Measurements from ENCODE around the gene AQP2. TPM values are rescaled to one million over a fixed set of nuclear protein-coding genes. Genes with fewer than 3 reads are reported as not detected.

Gene AQP2
- total RNA-seq, 1 experiment from 2014 or later = not detected

DNA sequence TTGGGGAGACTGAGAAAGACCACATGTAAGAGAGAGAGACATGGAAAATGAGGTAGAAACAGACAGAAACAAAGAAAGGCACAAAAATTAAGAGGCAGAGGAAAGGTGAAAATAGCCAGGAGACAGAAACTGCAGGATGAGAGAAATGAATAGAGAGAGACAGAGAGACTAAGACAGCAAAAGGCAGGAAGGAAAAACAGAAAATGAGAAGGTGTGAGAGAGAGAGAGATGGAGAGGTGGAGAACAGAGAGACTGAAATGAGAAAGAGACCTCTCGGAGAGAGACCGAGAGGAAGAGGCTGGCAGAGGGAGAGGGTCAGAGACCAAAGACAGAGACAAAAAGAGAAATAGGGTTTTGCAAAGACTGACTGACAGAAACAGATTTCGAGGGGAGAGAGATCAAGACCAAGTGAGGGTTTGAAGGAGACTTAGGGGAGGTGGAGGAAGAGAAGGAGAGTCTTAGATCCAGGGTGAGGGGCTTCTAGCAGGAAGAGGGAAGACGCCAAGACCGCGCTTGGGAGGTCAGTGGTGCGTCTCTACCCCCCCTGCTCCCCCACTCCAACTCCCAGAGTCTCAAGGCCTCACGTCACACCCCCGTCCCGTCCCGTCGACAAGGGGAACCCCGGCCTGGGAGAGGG lies 10.1 kb downstream of the AQP2 start:
- no TSS peak for BruUV-seq (replicated peaks)
- peaks cover 8% of the 10 kb centered on the region for H3K36me3 Mint-ChIP-seq (ENCODE audit: insufficient read depth, unreplicated experiment)
- intact Hi-C loops (cut with micrococcal nuclease) = loop anchor here (10.0 kb wide), 1 partner anchor 214 kb away; no protein-coding TSS in a partner anchor
- peak overlapping the region; percentile 5 for H3K27ac Mint-ChIP-seq (ENCODE audit: low read depth, unreplicated experiment)
- peaks cover 28% of the 10 kb centered on the region for H3K4me1 Mint-ChIP-seq (ENCODE audit: insufficient read depth, unreplicated experiment)
- TF ChIP-seq, protein P1, sequence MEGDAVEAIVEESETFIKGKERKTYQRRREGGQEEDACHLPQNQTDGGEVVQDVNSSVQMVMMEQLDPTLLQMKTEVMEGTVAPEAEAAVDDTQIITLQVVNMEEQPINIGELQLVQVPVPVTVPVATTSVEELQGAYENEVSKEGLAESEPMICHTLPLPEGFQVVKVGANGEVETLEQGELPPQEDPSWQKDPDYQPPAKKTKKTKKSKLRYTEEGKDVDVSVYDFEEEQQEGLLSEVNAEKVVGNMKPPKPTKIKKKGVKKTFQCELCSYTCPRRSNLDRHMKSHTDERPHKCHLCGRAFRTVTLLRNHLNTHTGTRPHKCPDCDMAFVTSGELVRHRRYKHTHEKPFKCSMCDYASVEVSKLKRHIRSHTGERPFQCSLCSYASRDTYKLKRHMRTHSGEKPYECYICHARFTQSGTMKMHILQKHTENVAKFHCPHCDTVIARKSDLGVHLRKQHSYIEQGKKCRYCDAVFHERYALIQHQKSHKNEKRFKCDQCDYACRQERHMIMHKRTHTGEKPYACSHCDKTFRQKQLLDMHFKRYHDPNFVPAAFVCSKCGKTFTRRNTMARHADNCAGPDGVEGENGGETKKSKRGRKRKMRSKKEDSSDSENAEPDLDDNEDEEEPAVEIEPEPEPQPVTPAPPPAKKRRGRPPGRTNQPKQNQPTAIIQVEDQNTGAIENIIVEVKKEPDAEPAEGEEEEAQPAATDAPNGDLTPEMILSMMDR (IDR thresholded peaks at IDR 0.05; ENCODE audit: unreplicated experiment) = no peak
- ChIA-PET CTCF (interaction anchor here (0.9 to 1.9 kb wide), 5 partner anchors 17 to 109 kb away, joined by 4 to 7 read pairs (median 5); no protein-coding TSS in a partner anchor), POLR2A (interaction anchor here (0.6 to 1.0 kb wide), 3 partner anchors 87 to 224 kb away, joined by 3 to 4 read pairs (median 3); partner anchors contain the start of gene COX14)
- peak overlapping the region; percentile 15 for H3K4me3 Mint-ChIP-seq (ENCODE audit: unreplicated experiment)
- H3K9me3 Mint-ChIP-seq (ENCODE audit: unreplicated experiment) = no peaks in the 10 kb centered on the region
- no peaks in the 10 kb centered on the region for H3K27me3 Mint-ChIP-seq (ENCODE audit: insufficient read depth, unreplicated experiment)
- DNase-seq (ENCODE audit: unreplicated experiment) = no peak

DNA sequence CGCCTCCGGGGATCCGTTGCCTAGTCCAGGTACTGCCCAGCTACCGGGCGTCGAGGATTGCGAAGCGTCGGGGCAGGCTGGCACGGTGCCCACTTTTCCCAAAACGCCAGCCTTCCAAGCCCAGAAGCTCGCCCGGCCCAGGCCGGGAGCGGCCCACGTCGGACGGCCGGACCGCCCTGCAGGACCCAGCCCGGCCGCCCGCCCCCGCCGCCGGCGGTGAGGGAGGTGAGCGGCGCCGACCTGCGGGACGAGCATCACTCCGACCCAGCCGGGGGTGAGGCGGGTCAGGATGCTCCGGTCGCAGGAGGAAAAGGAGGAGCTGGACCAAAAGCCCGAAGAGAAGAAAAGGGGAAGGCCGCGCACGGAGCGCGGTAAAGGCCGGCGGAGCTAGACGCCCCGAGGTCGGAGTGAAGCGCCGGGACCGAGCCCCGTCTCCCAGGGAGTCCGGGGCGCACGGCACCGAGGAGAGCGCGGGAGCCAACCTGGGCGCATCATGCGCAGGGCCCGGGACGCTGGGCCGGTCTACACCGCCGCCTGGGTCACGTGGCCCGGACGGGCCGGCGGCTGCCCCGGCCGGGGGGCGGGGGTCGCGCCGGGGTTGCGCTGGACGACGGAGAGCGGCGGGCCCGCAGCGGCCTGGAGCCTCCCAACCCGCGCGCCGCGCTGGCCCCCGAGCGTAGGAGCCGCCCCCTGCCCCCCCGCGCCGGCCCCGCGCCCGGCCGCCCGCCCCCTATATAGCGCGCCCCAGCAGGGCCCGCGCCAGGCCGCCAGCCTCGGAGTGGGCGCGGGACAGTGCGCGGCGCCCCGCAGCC lies 10.8 kb downstream of the AQP2 start, which contains the start of gene AQP5:
Gene AQP5, plus strand, starts transcription at position 762 of the 812 bp plus-strand sequence. CDS start 146 bp downstream, outside the sequence.
- TF ChIP-seq, protein P1 (IDR thresholded peaks at IDR 0.05; ENCODE audit: unreplicated experiment) = no peak
- Mint-ChIP-seq H3K9me3 (ENCODE audit: unreplicated experiment) (no peaks in the 10 kb centered on the region), H3K36me3 (ENCODE audit: insufficient read depth, unreplicated experiment) (peaks cover 8% of the 10 kb centered on the region), H3K4me3 (ENCODE audit: unreplicated experiment) (peak within 1 kb of the TSS; percentile 15), H3K27ac (ENCODE audit: low read depth, unreplicated experiment) (peak within 1 kb of the TSS; percentile 5), H3K4me1 (ENCODE audit: insufficient read depth, unreplicated experiment) (peaks cover 28% of the 10 kb centered on the region), H3K27me3 (ENCODE audit: insufficient read depth, unreplicated experiment) (no peaks in the 10 kb centered on the region)
- no peak for DNase-seq (ENCODE audit: unreplicated experiment)
- ChIA-PET POLR2A (interaction anchor here (0.6 kb wide), 1 partner anchor 223 kb away, joined by 3 read pairs; no protein-coding TSS in a partner anchor), CTCF (no interaction called here)
- intact Hi-C loops (cut with micrococcal nuclease) = loop anchor here (10.0 kb wide), 1 partner anchor 213 kb away; no protein-coding TSS in a partner anchor
- BruUV-seq (replicated peaks) = no TSS peak

DNA sequence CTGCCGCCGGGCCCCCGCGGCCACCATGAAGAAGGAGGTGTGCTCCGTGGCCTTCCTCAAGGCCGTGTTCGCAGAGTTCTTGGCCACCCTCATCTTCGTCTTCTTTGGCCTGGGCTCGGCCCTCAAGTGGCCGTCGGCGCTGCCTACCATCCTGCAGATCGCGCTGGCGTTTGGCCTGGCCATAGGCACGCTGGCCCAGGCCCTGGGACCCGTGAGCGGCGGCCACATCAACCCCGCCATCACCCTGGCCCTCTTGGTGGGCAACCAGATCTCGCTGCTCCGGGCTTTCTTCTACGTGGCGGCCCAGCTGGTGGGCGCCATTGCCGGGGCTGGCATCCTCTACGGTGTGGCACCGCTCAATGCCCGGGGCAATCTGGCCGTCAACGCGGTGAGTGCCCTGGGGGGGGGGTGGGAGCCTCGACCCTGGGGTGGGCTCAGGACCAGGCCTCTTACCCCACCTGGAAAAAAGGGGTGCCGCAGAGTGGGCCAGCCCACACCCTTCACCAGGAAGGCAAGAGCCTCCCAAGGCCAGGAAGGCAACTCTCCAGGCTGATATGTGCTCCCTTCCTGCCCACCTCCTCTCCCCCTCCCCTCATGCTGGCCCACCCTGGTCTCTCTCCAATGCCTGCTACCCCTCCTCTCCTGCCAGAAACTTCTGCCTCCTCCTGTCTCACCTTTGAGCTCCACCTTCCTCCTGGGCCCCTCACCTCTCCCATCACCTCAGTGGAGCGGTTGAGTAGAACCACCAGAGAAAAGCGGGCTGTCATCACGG lies 11.6 kb downstream of the AQP2 start:
- intact Hi-C loops (cut with micrococcal nuclease) = loop anchor here (10.0 kb wide), 1 partner anchor 213 kb away; no protein-coding TSS in a partner anchor
- H3K27ac Mint-ChIP-seq (ENCODE audit: low read depth, unreplicated experiment) = no peak overlapping the region
- H3K9me3 Mint-ChIP-seq (ENCODE audit: unreplicated experiment) = no peaks in the 10 kb centered on the region
- TF ChIP-seq, protein P1 (IDR thresholded peaks at IDR 0.05; ENCODE audit: unreplicated experiment) = no peak
- peaks cover 8% of the 10 kb centered on the region for H3K36me3 Mint-ChIP-seq (ENCODE audit: insufficient read depth, unreplicated experiment)
- H3K4me1 Mint-ChIP-seq (ENCODE audit: insufficient read depth, unreplicated experiment) = peaks cover 28% of the 10 kb centered on the region
- no peak overlapping the region for H3K4me3 Mint-ChIP-seq (ENCODE audit: unreplicated experiment)
- BruUV-seq (replicated peaks) = no TSS peak
- H3K27me3 Mint-ChIP-seq (ENCODE audit: insufficient read depth, unreplicated experiment) = no peaks in the 10 kb centered on the region
- CTCF ChIA-PET = interaction anchor here (0.6 to 1.9 kb wide), 5 partner anchors 18 to 123 kb away, joined by 3 to 15 read pairs (median 5); no protein-coding TSS in a partner anchor
- no peak for DNase-seq (ENCODE audit: unreplicated experiment)
- POLR2A ChIA-PET = interaction anchor here (0.8 to 1.1 kb wide), 3 partner anchors 94 to 119 kb away, joined by 3 to 5 read pairs (median 4); partner anchors contain the start of gene BCDIN3D
